Upper lobe of left lung (tissue), 4 donors: Measurements from ENCODE around the gene ANKRD11.

ENCODE experiments used
- POLR2AphosphoS5 ChIP-seq, 2 donors: sonication (generic); formaldehyde crosslinking; IDR thresholded peaks; one replicate each; pipeline ENCODE4 v1.5.1; 2017; ENCODE audit warnings: antibody characterized with exemption in 2 of 2
- TF ChIP-seq, protein P1 (sequence below), 6 experiments: fragments of 450-650 bp in 4 of 6; fragments of 200-600 bp in 2 of 6; sonication (generic) in 2 of 6; IDR thresholded peaks; one replicate each; pipeline ENCODE4 v1.5.1; 2016 to 2019; ENCODE audit warnings: antibody characterized with exemption in 6 of 6

DNA sequence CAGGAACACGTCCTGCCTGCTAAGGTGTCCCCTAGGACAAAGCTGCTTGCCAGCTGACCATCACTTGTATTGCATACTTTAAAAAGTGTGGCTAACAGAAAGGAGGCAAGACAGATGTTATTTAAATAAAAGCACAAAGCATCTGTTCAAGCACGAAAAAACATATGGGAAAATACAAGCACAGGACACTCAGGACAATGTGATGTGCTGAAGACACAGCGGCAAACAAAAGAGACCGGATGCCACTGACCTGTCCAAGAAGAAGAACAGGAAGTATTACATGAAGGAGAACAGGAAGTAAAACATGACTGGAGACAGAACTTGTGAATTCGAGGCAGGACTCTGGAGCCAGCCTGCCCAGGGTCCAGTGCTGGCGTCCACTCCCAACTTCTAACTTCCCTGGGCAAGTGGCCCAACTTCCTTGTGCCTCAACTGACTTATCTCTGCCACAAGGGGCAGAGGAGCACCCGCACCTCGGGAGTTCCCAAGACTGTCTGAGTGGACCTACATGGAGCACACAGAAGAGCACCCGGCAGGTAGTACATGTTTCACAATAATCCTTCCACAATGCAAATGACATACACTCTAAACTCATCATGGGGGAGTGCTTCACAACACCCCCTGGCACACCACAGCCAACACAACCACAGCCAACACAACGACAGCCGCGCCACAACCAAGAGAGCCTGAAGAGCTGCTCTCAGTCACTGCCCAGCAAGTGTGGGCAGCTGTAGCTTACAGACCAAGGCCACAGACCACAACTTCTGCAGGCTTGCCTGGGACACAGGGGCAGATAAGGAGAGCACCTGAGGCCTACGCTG, 36.6 kb downstream of the ANKRD11 start:
- TF ChIP-seq, protein P1, sequence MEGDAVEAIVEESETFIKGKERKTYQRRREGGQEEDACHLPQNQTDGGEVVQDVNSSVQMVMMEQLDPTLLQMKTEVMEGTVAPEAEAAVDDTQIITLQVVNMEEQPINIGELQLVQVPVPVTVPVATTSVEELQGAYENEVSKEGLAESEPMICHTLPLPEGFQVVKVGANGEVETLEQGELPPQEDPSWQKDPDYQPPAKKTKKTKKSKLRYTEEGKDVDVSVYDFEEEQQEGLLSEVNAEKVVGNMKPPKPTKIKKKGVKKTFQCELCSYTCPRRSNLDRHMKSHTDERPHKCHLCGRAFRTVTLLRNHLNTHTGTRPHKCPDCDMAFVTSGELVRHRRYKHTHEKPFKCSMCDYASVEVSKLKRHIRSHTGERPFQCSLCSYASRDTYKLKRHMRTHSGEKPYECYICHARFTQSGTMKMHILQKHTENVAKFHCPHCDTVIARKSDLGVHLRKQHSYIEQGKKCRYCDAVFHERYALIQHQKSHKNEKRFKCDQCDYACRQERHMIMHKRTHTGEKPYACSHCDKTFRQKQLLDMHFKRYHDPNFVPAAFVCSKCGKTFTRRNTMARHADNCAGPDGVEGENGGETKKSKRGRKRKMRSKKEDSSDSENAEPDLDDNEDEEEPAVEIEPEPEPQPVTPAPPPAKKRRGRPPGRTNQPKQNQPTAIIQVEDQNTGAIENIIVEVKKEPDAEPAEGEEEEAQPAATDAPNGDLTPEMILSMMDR (IDR thresholded peaks at IDR 0.05): peak in 2 of 6 experiments; percentile 41 to 49
- peak in 1 of 2 donors; percentile 13 for TF ChIP-seq POLR2AphosphoS5 (IDR thresholded peaks at IDR 0.05)
